BE2C (cell line): ENCODE results near the gene PCDH9.
A peak's percentile ranks its signal among the peaks of the same experiment; 100 is the strongest.

ENCODE experiments used
- DNase-seq: peaks from one replicate; pipeline ENCODE4 v3.0.0-alpha.2; 2020
- H3K27me3 ChIP-seq: fragments of 250-450 bp; sonication (Bioruptor Pico); 2 replicates; pipeline ENCODE4 v1.5.1; 2020; ENCODE audit warnings: mild to moderate bottlenecking
- H3K36me3 ChIP-seq: fragments of 250-450 bp; sonication (Bioruptor Pico); 2 replicates; pipeline ENCODE4 v1.5.1; 2020; ENCODE audit warnings: mild to moderate bottlenecking
- H3K4me1 ChIP-seq: fragments of 250-450 bp; sonication (Bioruptor Pico); 2 replicates; pipeline ENCODE4 v1.5.1; 2020
- H3K4me3 ChIP-seq: 2 replicates; pipeline ENCODE4 v1.5.1; 2011; ENCODE audit warnings: low read depth, low read length
- H3K9me3 ChIP-seq: fragments of 250-450 bp; sonication (Bioruptor Pico); 2 replicates; pipeline ENCODE4 v1.5.1; 2020
- TF ChIP-seq, protein P1 (sequence below): IDR thresholded peaks from 2 replicates; pipeline ENCODE4 v1.5.1; 2012; ENCODE audit warnings: mild to moderate bottlenecking, low read depth, low read length

Gene PCDH9

DNA sequence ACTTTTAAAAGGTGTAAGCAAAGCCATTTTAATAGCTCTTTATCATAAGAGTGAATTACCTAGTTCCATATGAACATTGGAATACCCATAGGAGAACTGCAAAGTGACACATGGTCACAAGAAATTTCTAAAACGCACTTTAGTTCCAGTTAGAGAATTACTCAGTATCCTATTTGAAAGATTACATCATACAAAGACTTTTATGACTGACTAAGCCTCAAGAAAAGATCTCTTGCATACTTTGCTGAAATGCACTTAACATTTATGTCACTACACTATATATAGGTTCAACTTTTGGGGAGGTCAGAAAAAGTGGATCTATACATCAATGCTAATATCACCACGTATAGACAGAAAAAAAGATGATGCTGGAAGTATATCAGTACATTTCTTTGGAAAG lies 7.1 kb downstream of the PCDH9 start:
- TF ChIP-seq, protein P1, sequence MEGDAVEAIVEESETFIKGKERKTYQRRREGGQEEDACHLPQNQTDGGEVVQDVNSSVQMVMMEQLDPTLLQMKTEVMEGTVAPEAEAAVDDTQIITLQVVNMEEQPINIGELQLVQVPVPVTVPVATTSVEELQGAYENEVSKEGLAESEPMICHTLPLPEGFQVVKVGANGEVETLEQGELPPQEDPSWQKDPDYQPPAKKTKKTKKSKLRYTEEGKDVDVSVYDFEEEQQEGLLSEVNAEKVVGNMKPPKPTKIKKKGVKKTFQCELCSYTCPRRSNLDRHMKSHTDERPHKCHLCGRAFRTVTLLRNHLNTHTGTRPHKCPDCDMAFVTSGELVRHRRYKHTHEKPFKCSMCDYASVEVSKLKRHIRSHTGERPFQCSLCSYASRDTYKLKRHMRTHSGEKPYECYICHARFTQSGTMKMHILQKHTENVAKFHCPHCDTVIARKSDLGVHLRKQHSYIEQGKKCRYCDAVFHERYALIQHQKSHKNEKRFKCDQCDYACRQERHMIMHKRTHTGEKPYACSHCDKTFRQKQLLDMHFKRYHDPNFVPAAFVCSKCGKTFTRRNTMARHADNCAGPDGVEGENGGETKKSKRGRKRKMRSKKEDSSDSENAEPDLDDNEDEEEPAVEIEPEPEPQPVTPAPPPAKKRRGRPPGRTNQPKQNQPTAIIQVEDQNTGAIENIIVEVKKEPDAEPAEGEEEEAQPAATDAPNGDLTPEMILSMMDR: no peak
- Histone ChIP-seq H3K27me3 (no peaks in the 10 kb centered on the region), H3K36me3 (peaks cover 18% of the 10 kb centered on the region), H3K4me3 (peak overlapping the region; percentile 96), H3K9me3 (no peaks in the 10 kb centered on the region), H3K4me1 (no peaks in the 10 kb centered on the region; the same call in 1 of the 2 replicates)
- DNase-seq: no peak

DNA sequence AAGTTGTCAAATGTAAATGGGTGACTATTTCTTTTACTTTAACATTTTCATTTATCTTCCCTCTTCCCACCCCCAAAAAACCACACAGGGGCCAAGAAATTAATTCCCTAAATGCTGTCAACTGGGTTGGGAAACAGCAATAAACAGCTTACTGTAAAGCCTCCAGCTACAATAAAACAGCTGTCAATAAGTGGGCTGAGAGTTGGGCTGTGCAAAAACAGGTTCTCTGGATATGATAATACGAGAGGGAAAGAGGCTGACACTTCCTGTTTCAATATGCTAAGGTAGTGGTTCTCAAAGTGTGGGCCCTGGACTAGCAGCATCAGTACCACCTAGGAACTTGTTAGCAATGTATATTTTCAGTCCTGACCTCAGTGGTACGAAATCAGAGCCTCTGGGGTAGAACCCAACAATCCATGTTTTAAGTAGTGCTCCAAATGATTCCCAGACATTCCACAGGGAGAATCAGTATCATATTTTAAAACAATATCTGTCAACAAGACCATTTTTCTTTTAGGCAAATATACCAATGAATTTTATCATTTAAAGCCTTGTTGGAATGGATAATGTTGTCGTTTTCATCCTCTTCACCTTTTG lies 8.4 kb downstream of the PCDH9 start:
- H3K4me3 ChIP-seq: no peak overlapping the region
- no peak for DNase-seq
- no peaks in the 10 kb centered on the region; the same call in 1 of the 2 replicates for H3K4me1 ChIP-seq
- H3K9me3 ChIP-seq: no peaks in the 10 kb centered on the region
- no peaks in the 10 kb centered on the region for H3K27me3 ChIP-seq
- TF ChIP-seq, protein P1: no peak
- peaks cover 15% of the 10 kb centered on the region for H3K36me3 ChIP-seq

DNA sequence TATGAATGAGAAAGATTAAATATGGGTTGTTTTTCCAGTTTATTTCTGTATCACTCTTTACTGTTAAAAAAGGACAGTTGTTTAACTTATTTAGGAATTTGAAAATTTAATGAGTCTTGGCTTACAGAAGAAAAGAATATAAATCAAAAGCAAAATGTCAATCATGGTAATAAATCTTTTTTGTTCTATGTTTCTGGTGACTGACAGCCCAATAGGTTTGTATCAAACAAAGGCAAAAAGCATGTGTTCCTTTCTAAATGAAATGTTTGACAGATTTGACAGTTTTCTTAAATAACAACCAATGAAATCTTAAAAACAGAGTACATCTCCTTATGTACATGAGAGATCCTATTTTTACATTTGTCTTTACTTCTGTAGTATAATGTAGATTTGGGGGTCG lies 11.0 kb downstream of the PCDH9 start:
- Histone ChIP-seq H3K9me3 (no peaks in the 10 kb centered on the region), H3K27me3 (no peaks in the 10 kb centered on the region), H3K36me3 (no peaks in the 10 kb centered on the region), H3K4me3 (no peak overlapping the region), H3K4me1 (no peaks in the 10 kb centered on the region; the same call in 1 of the 2 replicates)
- DNase-seq: no peak
- TF ChIP-seq, protein P1: no peak

DNA sequence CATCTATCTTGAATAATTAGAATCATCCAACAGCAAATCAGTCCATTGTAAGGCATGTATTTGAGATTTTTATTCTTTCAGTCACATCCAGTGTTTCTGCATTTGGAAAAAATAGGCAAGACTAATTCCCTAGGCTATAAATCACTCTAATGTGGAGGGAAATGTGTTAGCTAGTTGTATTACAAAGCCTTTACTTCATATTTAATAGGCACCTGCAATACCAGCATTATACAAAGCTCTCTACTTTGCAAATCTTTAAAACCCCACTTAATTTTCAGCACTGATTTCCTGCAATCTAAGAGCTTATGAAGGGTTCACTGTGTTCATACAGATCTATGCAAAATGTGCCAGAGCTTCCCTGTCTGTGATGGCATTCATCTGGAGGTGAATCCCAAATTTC lies 12.3 kb downstream of the PCDH9 start:
- Histone ChIP-seq H3K4me3 (no peak overlapping the region), H3K36me3 (no peaks in the 10 kb centered on the region), H3K27me3 (no peaks in the 10 kb centered on the region), H3K9me3 (no peaks in the 10 kb centered on the region), H3K4me1 (no peaks in the 10 kb centered on the region; the same call in 1 of the 2 replicates)
- TF ChIP-seq, protein P1: no peak
- no peak for DNase-seq

DNA sequence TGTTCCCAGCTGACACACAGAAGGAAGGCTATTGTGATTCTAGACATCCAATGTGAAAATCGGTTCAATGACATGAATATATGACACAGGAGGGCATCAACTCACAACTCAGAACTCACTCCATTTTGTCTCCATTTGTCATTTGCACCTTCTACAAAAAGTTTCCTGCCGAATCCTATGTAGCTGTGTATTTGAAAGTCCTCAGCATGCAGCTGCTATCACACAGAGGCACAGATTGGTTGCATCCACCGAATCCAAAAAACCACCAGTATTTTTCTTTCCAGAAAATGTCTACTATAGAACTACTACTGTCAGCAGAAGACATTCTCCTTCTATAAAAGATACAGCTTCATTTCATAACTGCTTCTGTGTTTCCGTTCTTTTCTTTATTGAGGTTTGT lies 13.3 kb downstream of the PCDH9 start:
- no peaks in the 10 kb centered on the region for H3K36me3 ChIP-seq
- TF ChIP-seq, protein P1: no peak

DNA sequence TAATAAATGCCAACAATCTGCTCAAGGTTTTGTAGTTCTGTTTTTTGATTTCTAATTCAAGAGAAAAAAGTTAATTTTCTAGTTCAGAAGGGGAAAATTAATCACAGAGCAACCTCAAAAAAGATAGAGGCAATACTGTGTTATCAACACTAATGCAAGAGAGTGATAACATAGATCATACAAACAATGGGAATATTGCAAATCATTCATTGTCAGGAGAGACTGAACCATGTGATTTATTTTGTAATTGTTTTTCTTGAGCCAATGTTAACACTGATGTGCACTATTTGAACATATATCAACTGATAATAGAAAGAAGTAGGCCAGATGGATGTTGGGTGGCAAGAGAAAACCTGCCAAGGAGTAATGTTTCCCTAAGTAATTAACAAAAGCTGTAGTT lies 19.9 kb downstream of the PCDH9 start:
- no peak for DNase-seq
- TF ChIP-seq, protein P1: no peak
- H3K36me3 ChIP-seq: no peaks in the 10 kb centered on the region

More for the DNA sequence above, 13.3 kb downstream of the PCDH9 start:
- Histone ChIP-seq H3K4me1 (peaks cover 1% of the 10 kb centered on the region; the same call in 1 of the 2 replicates), H3K9me3 (no peaks in the 10 kb centered on the region), H3K4me3 (no peak overlapping the region), H3K27me3 (no peaks in the 10 kb centered on the region)
- no peak for DNase-seq

More for the DNA sequence above, 19.9 kb downstream of the PCDH9 start:
- Histone ChIP-seq H3K9me3 (no peaks in the 10 kb centered on the region), H3K4me3 (no peak overlapping the region), H3K27me3 (no peaks in the 10 kb centered on the region), H3K4me1 (peaks cover 9% of the 10 kb centered on the region; the same call in 1 of the 2 replicates)
